HG02840 (cell line): Measurements from ENCODE around the gene AGBL3.
"Not testable (repeated sequence)": the region's sequence is repeated elsewhere in the genome, so short reads cannot be mapped to it uniquely, and the experiment has no call there.

Experiments
- ATAC-seq: cut with Tn5 transposase; IDR thresholded peaks from one replicate; pipeline ENCODE4 v1.9.1; 2021; ENCODE audit warnings: mild to moderate bottlenecking, moderate library complexity, moderate number of reproducible peaks; ENCODE audit not compliant: unreplicated experiment, low FRiP score

Gene AGBL3

GRCh38 chr7:135074096-135074495 lies 87.8 kb downstream of the AGBL3 start:
- ATAC-seq: no peak

- ATAC-seq: no peak
These were observed 88.2 kb downstream of the AGBL3 start for GRCh38 chr7:135074531-135074930.

GRCh38 chr7:135075716-135076115 lies 89.4 kb downstream of the AGBL3 start:
- no peak for ATAC-seq

- no peak for ATAC-seq
These were observed 90.6 kb downstream of the AGBL3 start for GRCh38 chr7:135076882-135077281.

GRCh38 chr7:135077642-135078041 lies 91.3 kb downstream of the AGBL3 start:
- ATAC-seq: no peak

GRCh38 chr7:135078051-135078450 lies 91.7 kb downstream of the AGBL3 start:
- no peak for ATAC-seq

GRCh38 chr7:135079068-135079467 lies 92.8 kb downstream of the AGBL3 start:
- no peak for ATAC-seq

GRCh38 chr7:135083005-135083404 lies 96.7 kb downstream of the AGBL3 start:
- ATAC-seq: no peak

- ATAC-seq: no peak
These were observed 102.3 kb downstream of the AGBL3 start for GRCh38 chr7:135088566-135088965.

- ATAC-seq: no peak
These were observed 105.4 kb downstream of the AGBL3 start for GRCh38 chr7:135091717-135092116.

- ATAC-seq: no peak
These were observed 108.3 kb downstream of the AGBL3 start for GRCh38 chr7:135094472-135095237.

GRCh38 chr7:135095450-135095849 lies 109.1 kb downstream of the AGBL3 start:
- no peak for ATAC-seq

GRCh38 chr7:135098391-135098790 lies 112.1 kb downstream of the AGBL3 start:
- ATAC-seq: no peak

- ATAC-seq: no peak
These were observed 114.5 kb downstream of the AGBL3 start for GRCh38 chr7:135100856-135101255.

- ATAC-seq: peak; percentile 85
These were observed 116.1 kb downstream of the AGBL3 start for GRCh38 chr7:135102372-135102771.

GRCh38 chr7:135109562-135109961 lies 123.3 kb downstream of the AGBL3 start:
- no peak for ATAC-seq

GRCh38 chr7:135109976-135110375 lies 123.7 kb downstream of the AGBL3 start:
- ATAC-seq: no peak

GRCh38 chr7:135111379-135111778 lies 125.1 kb downstream of the AGBL3 start:
- no peak for ATAC-seq

GRCh38 chr7:135114622-135115021 lies 128.3 kb downstream of the AGBL3 start:
- no peak for ATAC-seq

GRCh38 chr7:135117096-135117495 lies 130.8 kb downstream of the AGBL3 start:
- no peak for ATAC-seq

GRCh38 chr7:135121868-135122267 lies 135.6 kb downstream of the AGBL3 start:
- ATAC-seq: no peak

GRCh38 chr7:135124631-135125030 lies 138.3 kb downstream of the AGBL3 start:
- ATAC-seq: not testable (repeated sequence)

GRCh38 chr7:135128931-135129330 lies 142.6 kb downstream of the AGBL3 start:
- no peak for ATAC-seq
